Measurements from ENCODE around the gene DNER. TPM values are rescaled to one million over a fixed set of nuclear protein-coding genes. Genes with fewer than 3 reads are reported as not detected.

Gene DNER
- total RNA-seq, 1 experiment from 2014 or later, result 0.28 TPM

- Histone ChIP-seq H3K4me1 (replicated peaks; ENCODE audit: insufficient read depth) (0 out of 2 replicates have a peak, but pooled peaks cover 8% of the 10 kb centered on the region), H3K4me3 (no peak overlapping the region), H3F3A (ENCODE audit: insufficient read depth, low read depth) (no peaks in the 10 kb centered on the region), H3K9me3 (ENCODE audit: insufficient read depth, low read depth) (no peaks in the 10 kb centered on the region), H3K27me3 (ENCODE audit: insufficient read depth, low read depth) (no peaks in the 10 kb centered on the region), H3K27ac (no peak overlapping the region), H2AFZ (no peak overlapping the region), H3K79me2 (ENCODE audit: low read depth) (no peaks in the 10 kb centered on the region), H3K4me2 (no peak overlapping the region), H3K9me2 (ENCODE audit: insufficient read depth) (no peaks in the 10 kb centered on the region; the same call in 1 of the 2 replicates), H3K36me3 (ENCODE audit: low read depth) (no peaks in the 10 kb centered on the region), H4K20me1 (ENCODE audit: insufficient read depth) (no peaks in the 10 kb centered on the region)
- CTCF ChIA-PET, result interaction anchor here (0.6 kb wide), 1 partner anchor 239 kb away, joined by 3 read pairs; no protein-coding TSS in a partner anchor
- intact Hi-C loops (cut with micrococcal nuclease; ENCODE audit: unreplicated experiment), result no loop called here
- DNase-seq, result no peak
- TF ChIP-seq, protein P1, sequence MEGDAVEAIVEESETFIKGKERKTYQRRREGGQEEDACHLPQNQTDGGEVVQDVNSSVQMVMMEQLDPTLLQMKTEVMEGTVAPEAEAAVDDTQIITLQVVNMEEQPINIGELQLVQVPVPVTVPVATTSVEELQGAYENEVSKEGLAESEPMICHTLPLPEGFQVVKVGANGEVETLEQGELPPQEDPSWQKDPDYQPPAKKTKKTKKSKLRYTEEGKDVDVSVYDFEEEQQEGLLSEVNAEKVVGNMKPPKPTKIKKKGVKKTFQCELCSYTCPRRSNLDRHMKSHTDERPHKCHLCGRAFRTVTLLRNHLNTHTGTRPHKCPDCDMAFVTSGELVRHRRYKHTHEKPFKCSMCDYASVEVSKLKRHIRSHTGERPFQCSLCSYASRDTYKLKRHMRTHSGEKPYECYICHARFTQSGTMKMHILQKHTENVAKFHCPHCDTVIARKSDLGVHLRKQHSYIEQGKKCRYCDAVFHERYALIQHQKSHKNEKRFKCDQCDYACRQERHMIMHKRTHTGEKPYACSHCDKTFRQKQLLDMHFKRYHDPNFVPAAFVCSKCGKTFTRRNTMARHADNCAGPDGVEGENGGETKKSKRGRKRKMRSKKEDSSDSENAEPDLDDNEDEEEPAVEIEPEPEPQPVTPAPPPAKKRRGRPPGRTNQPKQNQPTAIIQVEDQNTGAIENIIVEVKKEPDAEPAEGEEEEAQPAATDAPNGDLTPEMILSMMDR (conservative IDR thresholded peaks at IDR 0.05), result no peak
- TF ChIP-seq EZH2 (IDR thresholded peaks at IDR 0.05; ENCODE audit: low read depth), result no peak
- POLR2A ChIA-PET (ENCODE audit: unreplicated experiment), result no interaction called here
- BruUV-seq (replicated peaks), result no TSS peak
Measured at GRCh38 chr2:229346816-229347540, 367.4 kb downstream of the DNER start.

DNA sequence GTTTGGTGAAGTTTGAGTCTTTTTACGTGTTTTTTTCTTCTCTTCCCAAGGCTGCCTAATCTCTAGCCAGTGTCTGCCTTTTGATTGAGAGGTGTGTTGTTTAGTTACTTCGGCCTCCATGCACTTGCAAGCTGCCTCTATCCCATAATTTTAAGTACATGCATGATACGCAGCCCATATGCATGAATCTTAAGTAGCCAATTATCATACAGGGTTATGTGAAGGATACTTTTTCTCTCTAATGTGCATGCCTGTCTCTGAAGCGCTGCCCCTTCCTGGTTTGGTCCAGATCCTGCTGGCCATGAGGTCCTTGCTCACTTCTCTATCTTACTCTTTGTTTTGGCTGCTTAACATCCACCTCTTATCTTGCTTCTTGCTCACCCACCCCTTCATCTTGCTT is 369.4 kb downstream of the DNER start:
- H3K27ac ChIP-seq, result no peak overlapping the region
- no peaks in the 10 kb centered on the region for H3K79me2 ChIP-seq (ENCODE audit: low read depth)
- H3K4me2 ChIP-seq, result no peak overlapping the region
- DNase-seq, result no peak
- ChIA-PET POLR2A (ENCODE audit: unreplicated experiment) (no interaction called here), CTCF (interaction anchor here (0.6 kb wide), 1 partner anchor 83 kb away, joined by 7 read pairs; no protein-coding TSS in a partner anchor)
- H4K20me1 ChIP-seq (ENCODE audit: insufficient read depth), result no peaks in the 10 kb centered on the region
- no peaks in the 10 kb centered on the region for H3K9me3 ChIP-seq (ENCODE audit: insufficient read depth, low read depth)
- no peaks in the 10 kb centered on the region for H3K36me3 ChIP-seq (ENCODE audit: low read depth)
- no peak overlapping the region for H3K4me3 ChIP-seq
- 0 out of 2 replicates have a peak, but pooled peaks cover 1% of the 10 kb centered on the region for H3K4me1 ChIP-seq (replicated peaks; ENCODE audit: insufficient read depth)
- BruUV-seq (replicated peaks), result no TSS peak
- no peaks in the 10 kb centered on the region; the same call in 1 of the 2 replicates for H3K9me2 ChIP-seq (ENCODE audit: insufficient read depth)
- no peak overlapping the region for H2AFZ ChIP-seq
- TF ChIP-seq, protein P1 (conservative IDR thresholded peaks at IDR 0.05), result no peak
- TF ChIP-seq EZH2 (IDR thresholded peaks at IDR 0.05; ENCODE audit: low read depth), result no peak
- no peaks in the 10 kb centered on the region for H3F3A ChIP-seq (ENCODE audit: insufficient read depth, low read depth)
- no peaks in the 10 kb centered on the region for H3K27me3 ChIP-seq (ENCODE audit: insufficient read depth, low read depth)
- intact Hi-C loops (cut with micrococcal nuclease; ENCODE audit: unreplicated experiment), result loop anchor here (5.0 kb wide), 1 partner anchor 372 kb away; no protein-coding TSS in a partner anchor

DNA sequence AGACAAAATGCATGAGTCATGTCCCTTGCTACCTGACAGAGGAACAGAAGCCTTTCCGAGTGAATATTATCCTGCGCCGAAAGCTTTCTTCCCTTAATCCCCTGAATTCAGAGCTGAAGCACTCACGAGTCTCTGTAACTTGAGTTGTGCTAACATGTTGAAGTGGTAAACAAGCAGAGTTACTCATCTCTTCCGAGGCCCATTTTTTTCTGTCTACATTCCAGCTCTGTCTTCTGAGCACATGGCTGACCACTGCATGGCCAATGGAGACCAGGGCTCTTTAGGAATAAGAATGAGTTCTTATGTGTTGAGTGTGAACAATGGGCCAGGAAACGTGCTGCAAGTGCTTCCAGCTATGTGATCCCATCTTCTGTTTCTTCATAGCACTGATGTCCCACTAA is 370.2 kb downstream of the DNER start:
- no TSS peak for BruUV-seq (replicated peaks)

More for the DNA sequence above, 370.2 kb downstream of the DNER start:
- H4K20me1 ChIP-seq (ENCODE audit: insufficient read depth), result no peaks in the 10 kb centered on the region
- H3F3A ChIP-seq (ENCODE audit: insufficient read depth, low read depth), result no peaks in the 10 kb centered on the region
- no peak overlapping the region for H3K4me2 ChIP-seq
- no peak overlapping the region for H3K27ac ChIP-seq
- H3K36me3 ChIP-seq (ENCODE audit: low read depth), result no peaks in the 10 kb centered on the region
- no peak overlapping the region for H2AFZ ChIP-seq
- H3K79me2 ChIP-seq (ENCODE audit: low read depth), result no peaks in the 10 kb centered on the region
- no peak for DNase-seq
- intact Hi-C loops (cut with micrococcal nuclease; ENCODE audit: unreplicated experiment), result loop anchor here (5.0 kb wide), 1 partner anchor 373 kb away; no protein-coding TSS in a partner anchor
- ChIA-PET POLR2A (ENCODE audit: unreplicated experiment) (no interaction called here), CTCF (no interaction called here)
- H3K9me3 ChIP-seq (ENCODE audit: insufficient read depth, low read depth), result no peaks in the 10 kb centered on the region
- H3K4me3 ChIP-seq, result no peak overlapping the region
- no peaks in the 10 kb centered on the region; the same call in 1 of the 2 replicates for H3K9me2 ChIP-seq (ENCODE audit: insufficient read depth)
- no peaks in the 10 kb centered on the region for H3K27me3 ChIP-seq (ENCODE audit: insufficient read depth, low read depth)
- TF ChIP-seq, protein P1 (conservative IDR thresholded peaks at IDR 0.05), result no peak
- TF ChIP-seq EZH2 (IDR thresholded peaks at IDR 0.05; ENCODE audit: low read depth), result no peak
- no peaks in the 10 kb centered on the region for H3K4me1 ChIP-seq (replicated peaks; ENCODE audit: insufficient read depth)
